Activated CD4-positive, CD25-positive, alpha-beta regulatory T cell treated with anti-CD3 and anti-CD28 coated beads, Interleukin-2, amount 50 U/mL, for 72 hours (primary cell): ENCODE measurements around the gene HSPA8.
"Not testable (repeated sequence)": the region's sequence is repeated elsewhere in the genome, so short reads cannot be mapped to it uniquely, and the experiment has no call there.

Source experiments
- DNase-seq: peaks from one replicate; pipeline ENCODE4 v3.0.0; 2021

Gene HSPA8

DNA sequence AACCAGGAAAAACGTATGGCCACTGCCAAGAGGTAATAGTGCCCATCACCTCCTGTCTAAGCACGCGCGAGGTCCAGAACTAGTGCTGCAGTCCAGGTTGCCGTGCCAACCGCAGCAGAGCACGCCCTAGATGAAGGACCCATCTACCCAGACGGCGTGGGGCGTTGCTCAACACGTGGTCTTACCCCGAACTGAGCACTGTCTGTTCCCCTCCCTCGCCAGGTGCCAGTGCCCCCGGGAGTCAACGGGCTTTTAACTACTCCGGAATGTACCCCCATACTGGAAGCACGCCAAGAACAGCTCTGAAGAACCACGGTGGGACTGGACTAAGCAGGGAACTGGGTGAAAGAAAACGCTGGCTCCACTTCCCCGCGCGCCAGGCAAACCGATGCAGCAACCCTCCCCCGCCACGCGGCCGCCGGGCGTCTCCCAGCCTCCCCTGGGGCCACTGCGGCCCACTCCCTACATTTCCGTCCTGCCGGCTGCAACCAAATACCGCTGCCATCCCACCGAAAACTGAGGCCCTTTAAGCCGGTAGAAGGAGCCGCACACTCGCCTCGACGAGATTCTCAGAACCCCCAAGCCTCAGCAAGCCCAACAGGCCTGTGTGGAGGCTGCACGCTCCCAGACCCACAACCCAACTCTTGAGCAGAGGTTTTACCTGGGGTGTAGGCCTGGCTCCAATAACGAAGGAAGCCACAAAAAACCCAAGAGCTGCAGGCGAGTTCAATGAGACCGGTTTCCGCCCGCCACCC lies at the start of gene HSPA8:
TSS of gene HSPA8 (minus strand) at position 734 of the 755 bp plus-strand sequence. CDS start 812 bp downstream, outside the sequence.
- peak; percentile 64 for DNase-seq

DNA sequence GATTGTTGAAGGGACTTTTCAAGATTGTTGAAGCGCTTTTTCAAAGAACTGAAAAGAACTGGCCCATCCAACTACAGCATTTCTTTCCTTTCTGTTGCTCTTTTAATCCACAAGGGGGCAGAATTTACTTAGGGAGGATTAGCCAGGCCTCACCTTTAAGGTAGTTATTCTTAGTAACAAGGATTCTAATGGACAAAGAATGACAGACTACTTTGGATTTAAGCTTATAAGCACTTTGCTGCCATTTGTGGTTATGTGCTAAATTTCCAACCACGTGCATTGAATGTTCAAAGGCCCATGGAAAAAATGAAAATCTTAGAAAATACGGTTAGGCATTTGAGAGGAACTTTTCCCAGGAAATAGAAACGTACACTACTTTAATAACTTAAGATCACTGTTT lies 49.5 kb upstream of the HSPA8 start:
- no peak for DNase-seq

DNA sequence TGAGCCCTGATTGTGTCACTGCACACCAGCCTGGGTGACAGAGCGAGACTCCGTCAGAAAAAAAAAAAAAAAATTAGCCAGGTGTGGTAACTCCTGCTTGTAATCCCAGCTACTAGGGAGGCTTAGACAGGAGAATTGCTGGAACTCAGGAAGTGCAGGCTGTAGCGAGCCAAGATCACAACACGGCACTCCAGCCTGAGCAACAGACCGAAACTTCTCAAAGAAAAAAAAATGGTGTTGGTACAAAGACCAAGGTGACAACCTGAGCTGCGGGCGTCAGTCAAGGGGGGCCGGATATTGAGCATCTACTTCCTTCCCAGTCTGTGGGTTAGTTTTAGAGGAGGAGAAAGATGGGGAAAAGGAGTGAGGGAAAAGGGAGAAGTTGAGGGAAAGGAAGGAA lies 48.5 kb upstream of the HSPA8 start:
- DNase-seq, result no peak

- DNase-seq, result no peak
These were observed 46.1 kb upstream of the HSPA8 start for GRCh38 chr11:123107945-123108495.

DNA sequence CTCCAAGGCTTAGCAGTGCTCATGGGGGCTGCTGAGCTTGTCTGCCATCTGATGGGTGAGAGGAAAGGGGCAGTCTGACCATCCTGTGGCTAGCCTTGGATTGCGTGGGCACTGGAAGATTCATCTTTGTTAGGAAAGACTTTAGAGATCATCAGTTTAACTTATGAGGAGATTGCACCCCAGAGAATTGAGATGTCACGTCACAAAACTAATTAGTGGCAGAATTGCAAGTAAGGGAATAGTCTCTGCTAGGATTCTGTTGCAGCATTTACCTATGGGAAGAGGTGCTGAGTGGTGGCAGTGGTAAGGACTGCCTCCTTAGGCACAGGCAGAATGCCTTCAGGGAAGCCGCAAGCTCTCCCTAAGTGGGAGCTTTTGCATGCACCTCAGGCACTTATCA lies 42.8 kb upstream of the HSPA8 start:
- DNase-seq, result no peak

- DNase-seq, result no peak
These were observed 41.5 kb upstream of the HSPA8 start for GRCh38 chr11:123103326-123103980.

DNA sequence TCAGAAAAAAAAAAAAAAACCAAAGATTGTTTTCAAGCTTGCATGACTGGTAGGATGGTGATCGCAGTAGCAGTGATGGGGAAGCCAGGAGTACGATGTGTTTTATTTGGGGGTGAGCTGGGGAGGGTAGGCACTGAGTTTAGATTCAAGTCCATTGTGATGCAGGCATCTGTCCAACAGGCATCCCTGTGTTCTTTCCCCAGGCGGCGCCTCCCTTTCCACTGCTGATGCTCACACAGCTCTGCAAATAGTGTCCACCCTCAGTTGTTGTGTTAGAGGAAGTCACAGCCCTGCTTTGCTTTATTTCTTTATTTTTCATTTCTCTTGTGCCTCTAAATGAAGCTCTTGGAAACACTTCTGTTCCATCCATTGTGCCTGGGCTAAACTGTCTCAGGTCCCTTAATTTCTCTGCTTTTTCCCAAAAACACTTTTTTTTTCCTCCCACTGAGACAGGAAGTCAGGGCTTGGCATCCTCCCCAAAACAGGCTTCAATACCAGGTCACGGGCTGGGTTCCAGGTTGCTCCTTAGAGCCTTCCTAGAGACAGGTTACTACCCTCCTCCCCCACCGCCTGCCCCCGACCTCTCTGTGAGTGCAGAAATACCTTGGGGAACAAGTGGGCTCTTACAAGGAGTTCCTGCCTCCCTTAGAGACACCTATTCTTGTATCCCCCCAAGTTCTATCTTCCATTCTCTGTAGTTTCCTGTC lies 38.6 kb upstream of the HSPA8 start:
- no peak for DNase-seq

- DNase-seq, result no peak
These were observed 37.1 kb upstream of the HSPA8 start for GRCh38 chr11:123098990-123099389.

GRCh38 chr11:123093739-123094138 lies 31.8 kb upstream of the HSPA8 start:
- no peak for DNase-seq

DNA sequence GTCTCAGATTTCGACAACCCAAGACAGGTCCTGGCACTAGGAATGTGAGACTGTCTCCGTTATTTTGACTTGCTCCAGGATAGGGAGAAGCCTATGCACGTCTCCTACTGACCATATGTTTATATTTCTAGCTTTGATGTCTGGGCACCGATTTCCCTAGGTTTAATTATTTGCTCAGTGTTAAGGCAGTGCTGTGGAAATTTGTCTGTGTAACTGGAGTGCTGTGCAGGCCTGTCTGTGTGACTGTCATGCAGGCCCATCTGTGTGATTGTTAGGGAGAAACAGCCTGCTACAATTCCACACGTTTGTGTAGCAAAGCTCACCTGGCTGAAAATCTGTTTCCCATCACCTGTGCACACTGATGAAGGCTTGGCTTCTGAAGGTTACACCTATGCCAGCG lies 29.6 kb upstream of the HSPA8 start:
- no peak for DNase-seq

GRCh38 chr11:123090168-123090567 lies 28.2 kb upstream of the HSPA8 start:
- not testable (repeated sequence) for DNase-seq

GRCh38 chr11:123088896-123089295 lies 27.0 kb upstream of the HSPA8 start:
- DNase-seq, result not testable (repeated sequence)

DNA sequence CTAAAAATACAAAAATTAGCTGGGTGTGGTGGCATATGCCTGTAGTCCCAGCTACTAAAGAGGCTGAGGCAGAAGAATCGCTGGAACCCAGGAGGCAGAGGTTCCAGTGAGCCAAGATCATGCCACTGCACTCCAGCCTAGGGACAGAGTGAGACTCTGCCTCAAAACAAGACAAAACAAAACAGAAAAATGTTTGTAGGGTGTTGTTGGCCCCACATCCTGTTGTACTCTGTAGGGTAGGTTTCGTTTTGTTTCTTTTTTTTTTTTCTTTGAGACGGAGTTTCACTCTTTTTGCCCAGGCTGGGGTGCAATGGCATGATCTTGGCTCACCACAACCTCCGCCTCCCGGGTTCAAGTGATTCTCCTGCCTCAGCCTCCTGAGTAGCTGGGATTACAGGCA lies 25.7 kb upstream of the HSPA8 start:
- not testable (repeated sequence) for DNase-seq

DNA sequence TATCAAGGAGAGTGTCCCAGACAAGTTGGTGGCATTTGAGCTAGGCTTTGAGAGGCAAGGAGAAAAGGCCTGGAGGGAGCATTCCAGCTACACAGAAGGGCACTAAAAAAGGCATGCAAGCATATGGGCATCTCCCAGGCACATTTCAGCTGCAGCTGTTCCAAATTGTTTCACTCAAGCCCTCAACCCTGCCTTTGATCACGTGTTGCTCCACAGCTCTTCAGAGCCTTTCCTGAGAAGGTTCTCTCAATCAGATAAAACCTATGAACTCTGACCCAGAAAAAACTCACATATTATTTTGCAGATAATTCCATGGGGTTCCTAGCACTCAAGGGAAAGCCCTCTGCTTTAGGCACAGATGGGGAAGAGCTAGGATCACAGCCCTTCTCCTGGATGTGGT lies 24.4 kb upstream of the HSPA8 start:
- DNase-seq, result no peak

DNA sequence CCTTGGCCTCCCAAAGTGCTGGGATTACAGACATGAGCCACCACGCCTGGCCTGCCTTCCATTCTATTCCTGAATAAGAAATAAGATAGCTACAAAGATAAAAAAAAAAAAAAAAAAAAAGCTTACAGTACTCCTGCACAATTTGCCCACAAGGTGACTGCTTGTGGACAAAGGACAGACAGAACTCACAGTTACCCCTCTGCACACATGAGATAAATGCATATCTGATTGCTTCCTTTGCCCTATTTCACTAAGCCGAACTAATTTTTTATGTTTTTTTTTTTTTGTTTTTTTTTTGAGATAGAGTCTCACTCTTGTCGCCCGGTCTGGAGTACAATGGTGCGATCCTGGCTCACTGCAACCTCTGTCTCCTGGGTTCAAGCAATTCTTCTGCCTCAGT lies 23.6 kb upstream of the HSPA8 start:
- DNase-seq, result no peak

DNA sequence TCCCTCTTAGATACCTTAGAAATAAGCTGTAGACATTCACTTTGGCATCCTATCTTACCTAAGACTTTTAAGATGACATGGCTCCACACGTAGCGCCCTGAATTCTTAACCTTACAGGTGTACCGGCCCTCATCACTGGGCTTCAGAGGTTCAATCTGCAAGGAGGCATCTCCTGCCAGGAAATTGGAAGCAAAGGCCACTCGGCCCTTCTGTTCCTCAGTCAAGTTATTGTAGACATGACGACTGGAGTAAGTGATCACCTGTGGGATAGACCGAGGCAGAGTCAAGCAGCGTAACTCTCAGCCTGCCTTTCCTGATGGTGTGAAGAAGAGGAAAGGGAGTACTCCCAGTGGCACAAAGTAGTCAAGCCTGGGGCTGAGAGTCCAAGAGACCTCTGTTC lies 22.5 kb upstream of the HSPA8 start:
- DNase-seq, result no peak

DNA sequence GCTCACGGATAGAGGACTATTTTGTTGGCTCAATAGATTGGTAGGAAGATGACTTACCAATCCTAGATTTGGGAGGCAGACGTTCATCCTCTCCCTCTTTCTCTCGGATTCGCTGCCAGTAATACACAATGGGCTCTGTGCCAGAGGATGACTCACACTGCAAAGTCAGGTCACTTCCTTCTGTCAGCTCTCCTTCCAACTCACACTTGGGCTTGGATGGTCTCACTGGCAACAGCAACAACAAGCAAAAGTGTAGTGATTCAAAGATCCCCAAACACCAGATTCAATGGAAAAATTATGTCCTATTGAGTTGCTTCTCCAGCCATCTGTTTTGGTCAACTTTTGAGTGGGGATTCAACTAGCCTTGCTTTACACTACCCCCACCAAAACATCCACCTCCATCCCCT lies 21.7 kb upstream of the HSPA8 start:
- peak; percentile 46 for DNase-seq

- DNase-seq, result no peak
These were observed 21.0 kb upstream of the HSPA8 start for GRCh38 chr11:123082977-123083376.

- DNase-seq, result no peak
These were observed 18.1 kb upstream of the HSPA8 start for GRCh38 chr11:123080015-123080414.

DNA sequence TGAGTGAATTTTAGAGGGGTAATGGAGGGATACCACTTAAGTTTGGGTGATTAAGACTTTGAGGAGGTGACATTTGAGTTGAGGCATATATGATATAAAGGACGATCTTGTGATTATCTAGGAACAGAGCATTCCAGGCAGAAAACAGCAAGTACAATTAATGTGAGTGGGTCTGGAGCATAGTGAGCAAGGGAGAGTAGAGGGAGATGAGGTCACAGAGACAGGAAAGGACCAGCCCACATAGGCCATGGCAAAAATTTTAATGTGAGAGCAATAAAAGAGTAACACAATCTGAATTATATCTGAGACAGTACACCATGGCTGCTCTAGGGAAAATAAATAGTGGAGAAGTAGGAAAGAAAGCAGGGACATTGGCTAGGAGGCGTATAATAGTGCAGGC lies 14.5 kb upstream of the HSPA8 start:
- DNase-seq, result no peak

DNA sequence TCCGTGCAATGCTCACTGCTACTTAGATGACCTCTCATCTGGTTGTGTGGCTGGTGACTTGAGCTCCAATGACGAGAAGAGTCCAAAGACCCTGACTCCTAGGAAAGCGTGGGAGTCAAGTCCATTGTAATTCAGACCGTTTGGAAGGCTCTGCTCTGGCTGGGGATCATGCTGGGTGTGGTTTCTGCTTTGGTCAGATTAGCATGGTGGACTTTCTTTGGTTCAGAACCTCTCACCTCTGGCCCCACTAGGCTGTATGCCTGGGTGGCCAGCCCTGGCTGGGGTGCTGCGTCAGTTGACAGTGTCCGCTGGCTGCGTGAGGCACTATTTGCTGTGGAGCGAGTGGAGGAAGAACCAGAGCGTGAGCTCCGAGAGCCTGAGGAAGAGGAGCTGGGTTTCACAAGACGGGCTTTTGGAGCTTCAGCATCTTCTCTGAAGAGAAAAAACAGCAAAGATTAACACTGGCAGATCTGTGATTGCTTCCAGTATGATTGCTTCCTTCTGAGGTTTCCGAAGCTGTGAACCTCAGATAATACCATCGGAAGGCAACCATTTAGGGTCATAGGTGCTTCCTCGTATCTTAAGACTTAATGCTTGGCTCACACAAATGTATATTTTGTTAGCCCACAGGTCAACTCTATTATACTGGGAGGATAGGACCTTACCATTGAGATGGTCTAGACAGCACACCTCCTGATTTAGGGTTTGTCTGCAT lies 11.6 kb upstream of the HSPA8 start:
- DNase-seq, result no peak

- no peak for DNase-seq
These were observed 10.8 kb upstream of the HSPA8 start for GRCh38 chr11:123072762-123073161.

GRCh38 chr11:123072332-123072761 lies 10.4 kb upstream of the HSPA8 start:
- DNase-seq, result no peak
